CD14-positive monocyte (primary cell): ENCODE results near the gene PPM1B. TPM values are rescaled to one million over a fixed set of nuclear protein-coding genes. Genes with fewer than 3 reads are reported as not detected.

Experiments used
- DNase-seq, 3 donors: peaks; one replicate each; pipeline ENCODE4 v3.0.0-alpha.2; 2011 to 2022
- H2AFZ ChIP-seq: 2 replicates; pipeline ENCODE4 v1.6.0; 2012; ENCODE audit warnings: mild to moderate bottlenecking, low read depth, low read length, inconsistent platforms; ENCODE audit not compliant: insufficient read depth, poor library complexity, severe bottlenecking
- H3K27ac ChIP-seq, 2 donors: 1 replicate in 1 of 2; 2 replicates in 1 of 2; pipeline ENCODE4 v1.5.1; 2012 to 2013; ENCODE audit warnings: low read length in 2 of 2, control low read depth in 1 of 2, inconsistent platforms in 1 of 2, low read depth in 1 of 2, mild to moderate bottlenecking in 1 of 2
- H3K27me3 ChIP-seq, 2 donors: one replicate each; pipeline versions ENCODE4 v1.6.0 to v1.6.1; 2011 to 2013; ENCODE audit warnings: low read length in 2 of 2; ENCODE audit not compliant: control insufficient read depth in 2 of 2, insufficient read depth in 2 of 2
- H3K36me3 ChIP-seq, 2 donors: replicated peaks in 1 of 2; 1 replicate in 1 of 2; 2 replicates in 1 of 2; pipeline versions ENCODE4 v1.5.1 to v1.6.1; 2012 to 2013; ENCODE audit warnings: low read length in 2 of 2, control low read depth in 1 of 2, inconsistent platforms in 1 of 2, mild to moderate bottlenecking in 1 of 2; ENCODE audit not compliant: insufficient read depth in 2 of 2, control insufficient read depth in 1 of 2
- H3K4me1 ChIP-seq, 2 donors: 1 replicate in 1 of 2; 2 replicates in 1 of 2; pipeline versions ENCODE4 v1.5.1 to v1.6.1; 2012 to 2013; ENCODE audit warnings: low read length in 2 of 2, control low read depth in 1 of 2, inconsistent platforms in 1 of 2, mild to moderate bottlenecking in 1 of 2, moderate library complexity in 1 of 2; ENCODE audit not compliant: insufficient read depth in 2 of 2, control insufficient read depth in 1 of 2
- H3K4me2 ChIP-seq: replicated peaks from 2 replicates; pipeline ENCODE3; 2012; ENCODE audit warnings: low read length, moderate library complexity, mild to moderate bottlenecking; ENCODE audit not compliant: poor library complexity, severe bottlenecking; ENCODE audit errors: extremely low read depth
- H3K4me3 ChIP-seq, 3 experiments: fragments of 200-600 bp in 1 of 3; sonication (generic) in 1 of 3; replicated peaks in 1 of 3; 1 replicate in 2 of 3; 2 replicates in 1 of 3; pipeline ENCODE4 v1.5.1; 2011 to 2013; ENCODE audit warnings: low read length in 3 of 3, mild to moderate bottlenecking in 3 of 3, control low read depth in 2 of 3, low read depth in 2 of 3, inconsistent platforms in 1 of 3, moderate library complexity in 1 of 3
- H3K79me2 ChIP-seq: 2 replicates; pipeline ENCODE4 v1.6.0; 2012; ENCODE audit warnings: mild to moderate bottlenecking, control low read depth, inconsistent platforms, low read length, moderate library complexity; ENCODE audit not compliant: insufficient read depth
- H3K9ac ChIP-seq: 2 replicates; pipeline ENCODE4 v1.6.0; 2017; ENCODE audit warnings: low read length, mild to moderate bottlenecking; ENCODE audit not compliant: insufficient read depth, poor library complexity, severe bottlenecking
- H3K9me3 ChIP-seq, 2 donors: replicated peaks in 1 of 2; 1 replicate in 1 of 2; 2 replicates in 1 of 2; pipeline versions ENCODE4 v1.5.1 to v1.6.1; 2012 to 2013; ENCODE audit warnings: low read length in 2 of 2, control low read depth in 1 of 2; ENCODE audit not compliant: control insufficient read depth in 1 of 2, insufficient read depth in 1 of 2
- H4K20me1 ChIP-seq: 2 replicates; pipeline ENCODE4 v1.6.0; 2012; ENCODE audit warnings: mild to moderate bottlenecking, low read length, control low read depth, moderate library complexity; ENCODE audit not compliant: insufficient read depth
- H3K27ac Mint-ChIP-seq, 7 donors: one replicate each; pipeline ENCODE4 v1.8.0; 2020; ENCODE audit warnings: mild to moderate bottlenecking in 7 of 7, mixed read lengths in 7 of 7, moderate library complexity in 6 of 7, inconsistent platforms in 2 of 7
- H3K27me3 Mint-ChIP-seq, 3 donors: one replicate each; pipeline ENCODE4 v1.8.0; 2021 to 2022; ENCODE audit warnings: low read depth in 3 of 3, mild to moderate bottlenecking in 3 of 3, mixed read lengths in 3 of 3, moderate library complexity in 3 of 3, inconsistent platforms in 1 of 3
- H3K36me3 Mint-ChIP-seq, 2 donors: one replicate each; pipeline ENCODE4 v1.8.0; 2020; ENCODE audit warnings: mixed read lengths in 2 of 2, inconsistent platforms in 1 of 2, mild to moderate bottlenecking in 1 of 2
- H3K4me1 Mint-ChIP-seq: one replicate; pipeline ENCODE4 v1.8.0; 2020; ENCODE audit warnings: mild to moderate bottlenecking, mixed read lengths
- H3K4me3 Mint-ChIP-seq, 2 donors: one replicate each; pipeline ENCODE4 v1.8.0; 2020; ENCODE audit warnings: mild to moderate bottlenecking in 2 of 2, mixed read lengths in 2 of 2, moderate library complexity in 1 of 2
- H3K9me3 Mint-ChIP-seq, 7 donors: one replicate each; pipeline ENCODE4 v1.8.0; 2020 to 2022; ENCODE audit warnings: mixed read lengths in 7 of 7, mild to moderate bottlenecking in 6 of 7, moderate library complexity in 6 of 7, inconsistent platforms in 2 of 7
- CTCF ChIP-seq: fragments of 200-600 bp; IDR thresholded peaks from one replicate; pipeline ENCODE4 v1.8.0; 2022; ENCODE audit warnings: antibody characterized with exemption, mild to moderate bottlenecking
- WGBS: methylation state at CpG from one replicate; pipeline ENCODE4 v1.1.5; 2013; ENCODE audit warnings: missing lambda C conversion rate; ENCODE audit not compliant: insufficient coverage; 5-methylcytosine and 5-hydroxymethylcytosine counted together
- intact Hi-C, 2 donors: fragments of 100-400 bp; cut with micrococcal nuclease; formaldehyde crosslinking; loops; one replicate each; pipeline versions ENCODE4 v1.15.0 to v1.15.1; 2023
- polyA plus RNA-seq, 3 donors: library from polyadenylated mRNA; depleted of rRNA in 1 of 3; unstranded in 2 of 3; stranded (reverse) in 1 of 3; fragments of 300-500 nt in 2 of 3; fragments of >200 nt in 1 of 3; fragmentation: Illumina TruSeq in 2 of 3; gene quantifications; 1 replicate in 2 of 3; 2 replicates in 1 of 3; pipeline ENCODE4 v1.2.3, GENCODE V29; 2012 to 2021

The PPM1B gene
- polyA plus RNA-seq, 3 donors, result 17.7 to 34.6 (median 24.9) TPM

DNA sequence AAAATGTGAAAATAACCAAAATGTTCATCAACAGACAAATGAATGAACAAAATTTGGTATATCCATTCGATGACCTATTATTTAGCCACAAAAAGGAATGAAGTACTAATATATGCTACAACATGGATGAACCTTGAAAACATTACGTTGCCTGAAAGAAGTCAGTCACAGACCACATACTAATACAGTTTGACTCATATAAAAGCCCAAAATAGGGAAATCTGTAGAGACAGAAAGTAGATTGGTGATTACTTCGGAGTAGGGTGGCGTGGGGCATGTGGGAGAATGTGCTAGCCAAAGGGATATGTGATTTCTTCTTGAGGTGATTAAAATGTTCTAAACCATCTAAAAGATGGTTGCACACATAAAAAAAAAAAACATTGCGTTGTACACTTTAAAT, 44.2 kb upstream of the PPM1B start:
- H3K27ac Mint-ChIP-seq, result no peak overlapping the region
- H3K9me3 Mint-ChIP-seq, result peaks cover 0 to 2% (median 0%) of the 10 kb centered on the region in 7 donors
- Histone ChIP-seq H3K4me3 (no peak overlapping the region), H3K4me1 (peaks cover 15 to 23% of the 10 kb centered on the region in 2 donors), H2AFZ (no peak overlapping the region), H3K27ac (no peak overlapping the region), H3K79me2 (no peaks in the 10 kb centered on the region), H3K27me3 (no peaks in the 10 kb centered on the region), H3K9me3 (no peaks in the 10 kb centered on the region), H3K36me3 (no peaks in the 10 kb centered on the region), H3K9ac (no peak overlapping the region), H3K4me2 (no peak overlapping the region), H4K20me1 (no peaks in the 10 kb centered on the region)
- H3K4me3 Mint-ChIP-seq, result no peak overlapping the region
- DNase-seq, result no peak
- intact Hi-C loops, result loop anchor here in 1 of 2 donors (5.0 kb wide), 1 partner anchor 43 kb away; the partner anchor contains the start of gene PPM1B
- no CpG with 5 or more reads among the region's 5 CpGs for WGBS
- H3K27me3 Mint-ChIP-seq, result peaks cover 0 to 4% (median 0%) of the 10 kb centered on the region in 3 donors
- H3K4me1 Mint-ChIP-seq, result peaks cover 22% of the 10 kb centered on the region
- no peak for TF ChIP-seq CTCF
- H3K36me3 Mint-ChIP-seq, result no peaks in the 10 kb centered on the region

- no CpG with 5 or more reads among the region's 5 CpGs for WGBS
- no peak for DNase-seq
Observed at GRCh38 chr2:44126106-44126797, 42.4 kb upstream of the PPM1B start.

More at GRCh38 chr2:44126106-44126797, 42.4 kb upstream of the PPM1B start:
- no peaks in the 10 kb centered on the region for H3K27me3 ChIP-seq
- Mint-ChIP-seq H3K9me3 (peaks cover 0 to 2% (median 0%) of the 10 kb centered on the region in 7 donors), H3K27me3 (peaks cover 0 to 2% (median 0%) of the 10 kb centered on the region in 3 donors), H3K4me3 (no peak overlapping the region), H3K36me3 (no peaks in the 10 kb centered on the region), H3K27ac (no peak overlapping the region), H3K4me1 (peaks cover 18% of the 10 kb centered on the region)
- no peak overlapping the region for H2AFZ ChIP-seq
- no peak overlapping the region for H3K4me2 ChIP-seq
- H3K36me3 ChIP-seq, result no peaks in the 10 kb centered on the region
- no peak for TF ChIP-seq CTCF
- H3K9me3 ChIP-seq, result no peaks in the 10 kb centered on the region
- no peak overlapping the region for H3K4me3 ChIP-seq
- H3K9ac ChIP-seq, result no peak overlapping the region
- H4K20me1 ChIP-seq, result no peaks in the 10 kb centered on the region
- H3K4me1 ChIP-seq, result peaks cover 7 to 14% of the 10 kb centered on the region in 2 donors
- H3K27ac ChIP-seq, result no peak overlapping the region
- no peaks in the 10 kb centered on the region for H3K79me2 ChIP-seq
- intact Hi-C loops, result loop anchor here in 1 of 2 donors (5.0 kb wide), 1 partner anchor 34 kb away; no protein-coding TSS in a partner anchor
